Choroid plexus epithelial cell (primary cell): ENCODE results near the gene SMCO2.

ENCODE experiments used
- DNase-seq: peaks from one replicate; pipeline ENCODE4 v3.0.0-alpha.2; 2010; ENCODE audit warnings: low read depth
- H3K4me3 ChIP-seq: 2 replicates; pipeline ENCODE4 v1.5.1; 2011; ENCODE audit warnings: low read depth, mild to moderate bottlenecking, control low read depth, low read length, moderate library complexity
- CTCF ChIP-seq: conservative IDR thresholded peaks from 2 replicates; pipeline ENCODE4 v1.5.1; 2011; ENCODE audit warnings: low read depth, mild to moderate bottlenecking, control low read depth, inconsistent platforms, low read length, moderate library complexity

SMCO2 gene

GRCh38 chr12:27446436-27446835 lies at the start of gene SMCO2:
Gene SMCO2 (plus strand): TSS chr12:27446736. CDS start chr12:27470632, 23,896 bp downstream.
- TF ChIP-seq CTCF = no peak
- no peak within 1 kb of the TSS for H3K4me3 ChIP-seq
- DNase-seq = no peak

GRCh38 chr12:27398466-27398865 lies 48.1 kb upstream of the SMCO2 start:
- no peak for TF ChIP-seq CTCF

GRCh38 chr12:27399074-27399473 lies 47.5 kb upstream of the SMCO2 start:
- no peak for TF ChIP-seq CTCF
- DNase-seq = no peak
- H3K4me3 ChIP-seq = no peak overlapping the region

More at GRCh38 chr12:27398466-27398865, 48.1 kb upstream of the SMCO2 start:
- H3K4me3 ChIP-seq = no peak overlapping the region
- no peak for DNase-seq

GRCh38 chr12:27400856-27401354 lies 45.6 kb upstream of the SMCO2 start:
- TF ChIP-seq CTCF = no peak
- no peak overlapping the region for H3K4me3 ChIP-seq
- no peak for DNase-seq

GRCh38 chr12:27412047-27412446 lies 34.5 kb upstream of the SMCO2 start:
- no peak overlapping the region for H3K4me3 ChIP-seq
- TF ChIP-seq CTCF = no peak
- DNase-seq = no peak

GRCh38 chr12:27422697-27423096 lies 23.8 kb upstream of the SMCO2 start:
- TF ChIP-seq CTCF = no peak
- H3K4me3 ChIP-seq = no peak overlapping the region
- DNase-seq = no peak

GRCh38 chr12:27424631-27425230 lies 21.8 kb upstream of the SMCO2 start:
- H3K4me3 ChIP-seq = no peak overlapping the region
- peak; percentile 87 for DNase-seq
- TF ChIP-seq CTCF = peak; percentile 75
